Effector memory CD8-positive, alpha-beta T cell (primary cell): ENCODE results near the gene CRACR2A.

Source experiments
- ATAC-seq: fragments of 150-1000 bp; cut with Tn5 transposase; replicated peaks from 2 replicates; pipeline ENCODE4 v1.10.0; 2021; ENCODE audit warnings: mild to moderate bottlenecking, moderate library complexity
- DNase-seq, 3 experiments: peaks; one replicate each; pipeline ENCODE4 v3.0.0; 2021
- H3K27ac Mint-ChIP-seq, 2 donors: one replicate each; pipeline ENCODE4 v1.8.0; 2022; ENCODE audit warnings: mild to moderate bottlenecking in 2 of 2, mixed read lengths in 2 of 2, moderate library complexity in 2 of 2
- H3K27me3 Mint-ChIP-seq, 2 donors: one replicate each; pipeline ENCODE4 v1.8.0; 2022; ENCODE audit warnings: mixed read lengths in 2 of 2
- H3K36me3 Mint-ChIP-seq: one replicate; pipeline ENCODE4 v1.8.0; 2022; ENCODE audit warnings: mild to moderate bottlenecking, moderate library complexity, mixed read lengths; ENCODE audit not compliant: insufficient read depth
- H3K4me1 Mint-ChIP-seq, 2 donors: one replicate each; pipeline ENCODE4 v1.8.0; 2022; ENCODE audit warnings: low read depth in 2 of 2, mixed read lengths in 2 of 2
- H3K4me3 Mint-ChIP-seq, 2 donors: one replicate each; pipeline ENCODE4 v1.8.0; 2022; ENCODE audit warnings: mild to moderate bottlenecking in 2 of 2, mixed read lengths in 2 of 2, moderate library complexity in 2 of 2
- H3K9me3 Mint-ChIP-seq, 2 donors: one replicate each; pipeline ENCODE4 v1.8.0; 2022; ENCODE audit warnings: mixed read lengths in 2 of 2

The CRACR2A gene

GRCh38 chr12:3771853-3772252 lies 18.9 kb upstream of the CRACR2A start:
- Mint-ChIP-seq H3K9me3 (no peaks in the 10 kb centered on the region), H3K4me1 (peaks cover 0 to 12% of the 10 kb centered on the region in 2 donors), H3K4me3 (no peak overlapping the region), H3K27ac (no peak overlapping the region), H3K36me3 (no peaks in the 10 kb centered on the region), H3K27me3 (no peaks in the 10 kb centered on the region)
- DNase-seq (no peak), ATAC-seq (no peak)

- H3K4me1 Mint-ChIP-seq, result peaks cover 0 to 12% of the 10 kb centered on the region in 2 donors
- ATAC-seq (no peak), DNase-seq (no peak)
- no peaks in the 10 kb centered on the region for H3K9me3 Mint-ChIP-seq
- H3K36me3 Mint-ChIP-seq, result no peaks in the 10 kb centered on the region
- H3K4me3 Mint-ChIP-seq, result no peak overlapping the region
- no peaks in the 10 kb centered on the region for H3K27me3 Mint-ChIP-seq
- H3K27ac Mint-ChIP-seq, result peak overlapping the region in 1 of 2 donors; percentile 16
These were observed 18.0 kb upstream of the CRACR2A start for GRCh38 chr12:3770891-3771290.

- Mint-ChIP-seq H3K27me3 (no peaks in the 10 kb centered on the region), H3K27ac (no peak overlapping the region), H3K4me1 (peaks cover 0 to 12% of the 10 kb centered on the region in 2 donors), H3K36me3 (no peaks in the 10 kb centered on the region), H3K4me3 (no peak overlapping the region), H3K9me3 (no peaks in the 10 kb centered on the region)
- DNase-seq (no peak), ATAC-seq (no peak)
These were observed 16.1 kb upstream of the CRACR2A start for GRCh38 chr12:3768911-3769447.

- Mint-ChIP-seq H3K9me3 (no peaks in the 10 kb centered on the region), H3K36me3 (no peaks in the 10 kb centered on the region), H3K4me3 (no peak overlapping the region), H3K27ac (no peak overlapping the region), H3K4me1 (no peaks in the 10 kb centered on the region), H3K27me3 (no peaks in the 10 kb centered on the region)
- ATAC-seq (no peak), DNase-seq (no peak)
These were observed 8.3 kb upstream of the CRACR2A start for GRCh38 chr12:3761116-3761735.

- Mint-ChIP-seq H3K4me3 (no peak overlapping the region), H3K4me1 (no peaks in the 10 kb centered on the region), H3K27ac (no peak overlapping the region), H3K9me3 (no peaks in the 10 kb centered on the region), H3K27me3 (no peaks in the 10 kb centered on the region), H3K36me3 (no peaks in the 10 kb centered on the region)
- DNase-seq (no peak), ATAC-seq (no peak)
These were observed 7.0 kb upstream of the CRACR2A start for GRCh38 chr12:3759878-3760277.

GRCh38 chr12:3757261-3757660 lies 4.4 kb upstream of the CRACR2A start:
- Mint-ChIP-seq H3K27me3 (no peaks in the 10 kb centered on the region), H3K4me3 (no peak overlapping the region), H3K9me3 (no peaks in the 10 kb centered on the region), H3K27ac (peak overlapping the region; percentile 42 to 99), H3K4me1 (peaks cover 10 to 14% of the 10 kb centered on the region in 2 donors), H3K36me3 (peaks cover 16% of the 10 kb centered on the region)
- no peak for ATAC-seq
- no peak for DNase-seq

GRCh38 chr12:3755898-3756297 lies 3.0 kb upstream of the CRACR2A start:
- DNase-seq, result no peak
- Mint-ChIP-seq H3K4me3 (no peak overlapping the region), H3K9me3 (no peaks in the 10 kb centered on the region), H3K27me3 (no peaks in the 10 kb centered on the region), H3K36me3 (peaks cover 26% of the 10 kb centered on the region), H3K27ac (peak overlapping the region; percentile 42 to 99), H3K4me1 (peaks cover 24 to 28% of the 10 kb centered on the region in 2 donors)
- no peak for ATAC-seq

- H3K36me3 Mint-ChIP-seq, result peaks cover 33% of the 10 kb centered on the region
- H3K27me3 Mint-ChIP-seq, result no peaks in the 10 kb centered on the region
- no peaks in the 10 kb centered on the region for H3K9me3 Mint-ChIP-seq
- DNase-seq, result no peak
- H3K4me1 Mint-ChIP-seq, result peaks cover 39% of the 10 kb centered on the region in 2 donors
- peak overlapping the region; percentile 81 to 85 for H3K4me3 Mint-ChIP-seq
- H3K27ac Mint-ChIP-seq, result peak overlapping the region; percentile 96 to 99
- no peak for ATAC-seq
These were observed 805 bp upstream of the CRACR2A start for GRCh38 chr12:3753544-3754284.

GRCh38 chr12:3752096-3752709 lies 706 bp downstream of the CRACR2A start:
- H3K36me3 Mint-ChIP-seq, result peaks cover 44% of the 10 kb centered on the region
- H3K4me1 Mint-ChIP-seq, result peaks cover 45 to 50% of the 10 kb centered on the region in 2 donors
- DNase-seq (peak; percentile 66 to 72 (median 71)), ATAC-seq (peak; percentile 73)
- H3K27me3 Mint-ChIP-seq, result no peaks in the 10 kb centered on the region
- peak overlapping the region; percentile 96 to 99 for H3K27ac Mint-ChIP-seq
- H3K9me3 Mint-ChIP-seq, result no peaks in the 10 kb centered on the region
- peak overlapping the region; percentile 81 to 85 for H3K4me3 Mint-ChIP-seq

GRCh38 chr12:3751151-3752095 lies 1.5 kb downstream of the CRACR2A start:
- H3K9me3 Mint-ChIP-seq, result no peaks in the 10 kb centered on the region
- H3K27me3 Mint-ChIP-seq, result no peaks in the 10 kb centered on the region
- no peak for ATAC-seq
- H3K4me1 Mint-ChIP-seq, result peaks cover 45 to 55% of the 10 kb centered on the region in 2 donors
- peak overlapping the region; percentile 81 to 85 for H3K4me3 Mint-ChIP-seq
- peak overlapping the region; percentile 96 to 99 for H3K27ac Mint-ChIP-seq
- peaks cover 44% of the 10 kb centered on the region for H3K36me3 Mint-ChIP-seq
- no peak for DNase-seq

- DNase-seq (no peak), ATAC-seq (no peak)
- Mint-ChIP-seq H3K4me1 (peaks cover 51 to 60% of the 10 kb centered on the region in 2 donors), H3K27ac (peak overlapping the region; percentile 96 to 99), H3K9me3 (no peaks in the 10 kb centered on the region), H3K36me3 (peaks cover 48% of the 10 kb centered on the region), H3K4me3 (peak overlapping the region; percentile 81 to 85), H3K27me3 (no peaks in the 10 kb centered on the region)
These were observed 2.3 kb downstream of the CRACR2A start for GRCh38 chr12:3750616-3751015.

GRCh38 chr12:3748620-3749019 lies 4.3 kb downstream of the CRACR2A start:
- DNase-seq, result no peak
- Mint-ChIP-seq H3K4me3 (peak overlapping the region in 1 of 2 donors; percentile 31), H3K36me3 (peaks cover 50% of the 10 kb centered on the region), H3K27ac (peak overlapping the region in 1 of 2 donors; percentile 90), H3K4me1 (peaks cover 62 to 71% of the 10 kb centered on the region in 2 donors), H3K27me3 (no peaks in the 10 kb centered on the region), H3K9me3 (no peaks in the 10 kb centered on the region)
- ATAC-seq, result no peak
